ENCODE data around the gene TMEM255B. TPM values are rescaled to one million over a fixed set of nuclear protein-coding genes. Genes with fewer than 3 reads are reported as not detected.

The TMEM255B gene
- total RNA-seq, 1 experiment from 2014 or later, result 26.3 TPM

- POLR2A ChIA-PET, result no interaction called here
Measured at GRCh38 chr13:113802090-113802531, 43.1 kb downstream of the TMEM255B start.

GRCh38 chr13:113802761-113803160 is 43.7 kb downstream of the TMEM255B start:
- no TSS peak for BruUV-seq (replicated peaks)
- Histone ChIP-seq H3K4me1 (ENCODE audit: control insufficient read depth, insufficient read depth, low read length) (no peaks in the 10 kb centered on the region), H3K36me3 (ENCODE audit: control insufficient read depth, insufficient read depth, low read length) (no peaks in the 10 kb centered on the region), H3K27me3 (ENCODE audit: control insufficient read depth, insufficient read depth, low read length) (no peaks in the 10 kb centered on the region), H3K9me3 (ENCODE audit: control insufficient read depth, insufficient read depth, low read depth, low read length) (no peaks in the 10 kb centered on the region), H3K27ac (ENCODE audit: low read length) (no peak overlapping the region), H3K4me3 (ENCODE audit: low read depth in 2 of 2, low read length in 2 of 2) (no peak overlapping the region)
- ChIA-PET POLR2A (no interaction called here), CTCF (no interaction called here)
- in situ Hi-C loops (cut with HindIII; ENCODE audit: low pct_unique_long_range_greater_than_20kb, low sequenced_read_pairs) (no loop called here), intact Hi-C loops (cut with micrococcal nuclease; ENCODE audit: unreplicated experiment) (no loop called here)
- ATAC-seq, result no peak
- TF ChIP-seq, protein P1, sequence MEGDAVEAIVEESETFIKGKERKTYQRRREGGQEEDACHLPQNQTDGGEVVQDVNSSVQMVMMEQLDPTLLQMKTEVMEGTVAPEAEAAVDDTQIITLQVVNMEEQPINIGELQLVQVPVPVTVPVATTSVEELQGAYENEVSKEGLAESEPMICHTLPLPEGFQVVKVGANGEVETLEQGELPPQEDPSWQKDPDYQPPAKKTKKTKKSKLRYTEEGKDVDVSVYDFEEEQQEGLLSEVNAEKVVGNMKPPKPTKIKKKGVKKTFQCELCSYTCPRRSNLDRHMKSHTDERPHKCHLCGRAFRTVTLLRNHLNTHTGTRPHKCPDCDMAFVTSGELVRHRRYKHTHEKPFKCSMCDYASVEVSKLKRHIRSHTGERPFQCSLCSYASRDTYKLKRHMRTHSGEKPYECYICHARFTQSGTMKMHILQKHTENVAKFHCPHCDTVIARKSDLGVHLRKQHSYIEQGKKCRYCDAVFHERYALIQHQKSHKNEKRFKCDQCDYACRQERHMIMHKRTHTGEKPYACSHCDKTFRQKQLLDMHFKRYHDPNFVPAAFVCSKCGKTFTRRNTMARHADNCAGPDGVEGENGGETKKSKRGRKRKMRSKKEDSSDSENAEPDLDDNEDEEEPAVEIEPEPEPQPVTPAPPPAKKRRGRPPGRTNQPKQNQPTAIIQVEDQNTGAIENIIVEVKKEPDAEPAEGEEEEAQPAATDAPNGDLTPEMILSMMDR (IDR thresholded peaks at IDR 0.05), result no peak
- TF ChIP-seq POLR2AphosphoS5 (IDR thresholded peaks at IDR 0.05; ENCODE audit: low read depth, low read length) (no peak), REST (IDR thresholded peaks at IDR 0.05; ENCODE audit: insufficient read depth in 1 of 2, low read depth in 2 of 2, low read length in 1 of 2) (no peak), SIN3A (IDR thresholded peaks at IDR 0.05; ENCODE audit: borderline replicate concordance, insufficient read depth, low read depth, low read length) (no peak), TCF7L2 (IDR thresholded peaks at IDR 0.05; ENCODE audit: low read depth, low read length) (no peak)
- DNase-seq (ENCODE audit: low read depth, low spot score), result no peak

More at GRCh38 chr13:113802090-113802531, 43.1 kb downstream of the TMEM255B start:
- CTCF ChIA-PET, result no interaction called here
- no peaks in the 10 kb centered on the region for H3K4me1 ChIP-seq (ENCODE audit: control insufficient read depth, insufficient read depth, low read length)
- no peak overlapping the region for H3K4me3 ChIP-seq (ENCODE audit: low read depth in 2 of 2, low read length in 2 of 2)
- H3K36me3 ChIP-seq (ENCODE audit: control insufficient read depth, insufficient read depth, low read length), result no peaks in the 10 kb centered on the region
- no peaks in the 10 kb centered on the region for H3K27me3 ChIP-seq (ENCODE audit: control insufficient read depth, insufficient read depth, low read length)
- no TSS peak for BruUV-seq (replicated peaks)
- no peaks in the 10 kb centered on the region for H3K9me3 ChIP-seq (ENCODE audit: control insufficient read depth, insufficient read depth, low read depth, low read length)
- intact Hi-C loops (cut with micrococcal nuclease; ENCODE audit: unreplicated experiment) (no loop called here), in situ Hi-C loops (cut with HindIII; ENCODE audit: low pct_unique_long_range_greater_than_20kb, low sequenced_read_pairs) (no loop called here)
- ATAC-seq (peak; percentile 78), DNase-seq (ENCODE audit: low read depth, low spot score) (no peak)
- TF ChIP-seq SIN3A (IDR thresholded peaks at IDR 0.05; ENCODE audit: borderline replicate concordance, insufficient read depth, low read depth, low read length) (no peak), POLR2AphosphoS5 (IDR thresholded peaks at IDR 0.05; ENCODE audit: low read depth, low read length) (no peak), TCF7L2 (IDR thresholded peaks at IDR 0.05; ENCODE audit: low read depth, low read length) (no peak), REST (IDR thresholded peaks at IDR 0.05; ENCODE audit: insufficient read depth in 1 of 2, low read depth in 2 of 2, low read length in 1 of 2) (no peak)
- TF ChIP-seq, protein P1 (IDR thresholded peaks at IDR 0.05), result no peak
- H3K27ac ChIP-seq (ENCODE audit: low read length), result no peak overlapping the region

Measured in Panc1 (cell line).